ENCODE results near the gene AHCYL2.

- no peak for TF ChIP-seq TAF1 (IDR thresholded peaks at IDR 0.05; ENCODE audit: borderline replicate concordance, low read depth, low read length)
- no peak for TF ChIP-seq POLR2A (IDR thresholded peaks at IDR 0.05; ENCODE audit: low read depth, low read length)
Observed at GRCh38 chr7:129435414-129435829, 210.6 kb downstream of the AHCYL2 start.
